Ectodermal cell (in vitro differentiated cells): ENCODE data around the gene BRD3.
"Not testable (repeated sequence)": the region's sequence is repeated elsewhere in the genome, so short reads cannot be mapped to it uniquely, and the experiment has no call there.

Source experiments
- H3K27ac ChIP-seq: 2 replicates; pipeline ENCODE4 v1.7.0; 2013; ENCODE audit warnings: mild to moderate bottlenecking, low read depth, low read length; ENCODE audit not compliant: insufficient read depth, poor library complexity, severe bottlenecking
- H3K27me3 ChIP-seq: 2 replicates; pipeline ENCODE4 v1.7.0; 2013; ENCODE audit warnings: mild to moderate bottlenecking, low read length; ENCODE audit not compliant: insufficient read depth, control insufficient read depth, poor library complexity, severe bottlenecking
- H3K36me3 ChIP-seq: one replicate; pipeline ENCODE4 v1.7.0; 2013; ENCODE audit warnings: low read length; ENCODE audit not compliant: control insufficient read depth, insufficient read depth
- H3K4me1 ChIP-seq: one replicate; pipeline ENCODE4 v1.7.0; 2013; ENCODE audit warnings: low read length; ENCODE audit not compliant: control insufficient read depth, insufficient read depth
- H3K4me3 ChIP-seq: 2 replicates; pipeline ENCODE4 v1.7.0; 2013; ENCODE audit warnings: low read depth, low read length, control low read depth; ENCODE audit not compliant: insufficient read depth
- H3K9me3 ChIP-seq: 2 replicates; pipeline ENCODE4 v1.7.0; 2013; ENCODE audit warnings: mild to moderate bottlenecking, low read length, moderate library complexity; ENCODE audit not compliant: control insufficient read depth
- WGBS, 2 experiments: methylation state at CpG; one replicate each; pipeline ENCODE4 v1.1.7; 2013; ENCODE audit warnings: missing lambda C conversion rate in 2 of 2; 5-methylcytosine and 5-hydroxymethylcytosine counted together

BRD3 gene

GRCh38 chr9:133991214-133991921, 76.5 kb downstream of the BRD3 start:
- Histone ChIP-seq H3K36me3 (no peaks in the 10 kb centered on the region), H3K4me3 (peak overlapping the region; percentile 80), H3K27me3 (no peaks in the 10 kb centered on the region), H3K27ac (peak overlapping the region; percentile 38), H3K4me1 (peaks cover 17% of the 10 kb centered on the region), H3K9me3 (no peaks in the 10 kb centered on the region)
- 0% methylated on average over 82 of the region's 82 CpGs for WGBS, 2 experiments

GRCh38 chr9:133990366-133991213, 77.2 kb downstream of the BRD3 start:
- WGBS, 2 experiments, result 11 to 12% methylated on average over 31 of the region's 31 CpGs
- Histone ChIP-seq H3K4me3 (peak overlapping the region; percentile 80), H3K27ac (peak overlapping the region; percentile 38), H3K27me3 (no peaks in the 10 kb centered on the region), H3K9me3 (no peaks in the 10 kb centered on the region), H3K4me1 (peaks cover 17% of the 10 kb centered on the region), H3K36me3 (no peaks in the 10 kb centered on the region)

- no peaks in the 10 kb centered on the region for H3K9me3 ChIP-seq
- H3K4me3 ChIP-seq, result peak overlapping the region; percentile 80
- peaks cover 17% of the 10 kb centered on the region for H3K4me1 ChIP-seq
- H3K27me3 ChIP-seq, result no peaks in the 10 kb centered on the region
- 88 to 89% methylated on average over 24 of the region's 24 CpGs for WGBS, 2 experiments
- H3K27ac ChIP-seq, result no peak overlapping the region
- no peaks in the 10 kb centered on the region for H3K36me3 ChIP-seq
These were observed 78.0 kb downstream of the BRD3 start for GRCh38 chr9:133989625-133990365.

GRCh38 chr9:133988771-133989170, 79.1 kb downstream of the BRD3 start:
- WGBS, 2 experiments, result 91 to 94% methylated on average over 14 of the region's 14 CpGs
- not testable (repeated sequence) for H3K27ac ChIP-seq, H3K4me3 ChIP-seq, H3K9me3 ChIP-seq, H3K27me3 ChIP-seq, H3K36me3 ChIP-seq
- H3K4me1 ChIP-seq, result peaks cover 13% of the 10 kb centered on the region

- 88 to 95% methylated on average over 16 of the region's 16 CpGs for WGBS, 2 experiments
- H3K27me3 ChIP-seq, result no peaks in the 10 kb centered on the region
- H3K4me3 ChIP-seq, result no peak overlapping the region
- no peak overlapping the region for H3K27ac ChIP-seq
- peaks cover 9% of the 10 kb centered on the region for H3K4me1 ChIP-seq
- no peaks in the 10 kb centered on the region for H3K9me3 ChIP-seq
- no peaks in the 10 kb centered on the region for H3K36me3 ChIP-seq
These were observed 79.7 kb downstream of the BRD3 start for GRCh38 chr9:133987946-133988665.

GRCh38 chr9:133987446-133987788, 80.4 kb downstream of the BRD3 start:
- H3K9me3 ChIP-seq, result no peaks in the 10 kb centered on the region
- 95% methylated on average over 14 of the region's 14 CpGs for WGBS, 2 experiments
- H3K36me3 ChIP-seq, result no peaks in the 10 kb centered on the region
- H3K4me1 ChIP-seq, result peaks cover 14% of the 10 kb centered on the region
- no peak overlapping the region for H3K4me3 ChIP-seq
- H3K27ac ChIP-seq, result no peak overlapping the region
- no peaks in the 10 kb centered on the region for H3K27me3 ChIP-seq

GRCh38 chr9:133986774-133987445, 80.9 kb downstream of the BRD3 start:
- Histone ChIP-seq H3K9me3 (no peaks in the 10 kb centered on the region), H3K36me3 (no peaks in the 10 kb centered on the region), H3K4me1 (peaks cover 14% of the 10 kb centered on the region), H3K4me3 (no peak overlapping the region), H3K27me3 (no peaks in the 10 kb centered on the region), H3K27ac (no peak overlapping the region)
- 92 to 94% methylated on average over 12 of the region's 13 CpGs for WGBS, 2 experiments

GRCh38 chr9:133986061-133986460, 81.8 kb downstream of the BRD3 start:
- no peaks in the 10 kb centered on the region for H3K36me3 ChIP-seq
- H3K27me3 ChIP-seq, result no peaks in the 10 kb centered on the region
- WGBS, 2 experiments, result 70% methylated on average over 6 of the region's 6 CpGs
- peaks cover 19% of the 10 kb centered on the region for H3K4me1 ChIP-seq
- H3K9me3 ChIP-seq, result no peaks in the 10 kb centered on the region
- H3K27ac ChIP-seq, result no peak overlapping the region
- no peak overlapping the region for H3K4me3 ChIP-seq

GRCh38 chr9:133982971-133983720, 84.7 kb downstream of the BRD3 start:
- H3K27ac ChIP-seq, result no peak overlapping the region
- H3K27me3 ChIP-seq, result no peaks in the 10 kb centered on the region
- 87 to 93% methylated on average over 25 of the region's 25 CpGs for WGBS, 2 experiments
- peaks cover 30% of the 10 kb centered on the region for H3K4me1 ChIP-seq
- H3K4me3 ChIP-seq, result no peak overlapping the region
- H3K9me3 ChIP-seq, result no peaks in the 10 kb centered on the region
- H3K36me3 ChIP-seq, result no peaks in the 10 kb centered on the region
